ENCODE measurements around the gene OR6S1. TPM values are rescaled to one million over a fixed set of nuclear protein-coding genes. Genes with fewer than 3 reads are reported as not detected.

OR6S1 gene
- total RNA-seq, 1 experiment from 2014 or later, result not detected

DNA sequence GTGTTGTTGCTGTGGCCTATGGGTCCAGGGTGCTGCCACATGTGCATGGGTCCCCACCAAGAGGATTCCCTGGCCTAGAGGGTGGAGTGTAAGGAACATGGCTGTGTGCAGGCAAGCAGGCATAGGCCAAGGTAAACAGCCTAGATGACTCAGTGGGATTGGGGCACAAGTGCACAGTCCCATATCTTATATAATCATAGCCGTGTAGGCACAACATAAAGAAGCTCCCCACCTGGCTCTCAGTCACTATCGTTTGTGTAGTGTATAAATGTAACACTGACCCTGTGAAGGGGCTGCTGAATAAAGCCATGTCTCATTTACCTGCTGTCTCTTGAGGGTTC is 34.6 kb downstream of the OR6S1 start:
- Histone ChIP-seq H3K27me3 (ENCODE audit: control insufficient read depth, insufficient read depth, low read length) (no peaks in the 10 kb centered on the region), H3K4me1 (ENCODE audit: control insufficient read depth, insufficient read depth, low read length) (peaks cover 8% of the 10 kb centered on the region), H3K36me3 (ENCODE audit: control insufficient read depth, insufficient read depth, low read length) (no peaks in the 10 kb centered on the region), H3K4me3 (ENCODE audit: low read depth in 2 of 2, low read length in 2 of 2) (no peak overlapping the region), H3K27ac (ENCODE audit: low read length) (no peak overlapping the region), H3K9me3 (ENCODE audit: control insufficient read depth, insufficient read depth, low read depth, low read length) (no peaks in the 10 kb centered on the region)
- ChIA-PET POLR2A (no interaction called here), CTCF (interaction anchor here (0.8 to 1.0 kb wide), 2 partner anchors 120 to 145 kb away, joined by 3 to 4 read pairs; no protein-coding TSS in a partner anchor)
- BruUV-seq (replicated peaks), result no TSS peak
- intact Hi-C loops (cut with micrococcal nuclease; ENCODE audit: unreplicated experiment) (loop anchor here (5.0 kb wide), 3 partner anchors 75 to 280 kb away; no protein-coding TSS in a partner anchor), in situ Hi-C loops (cut with HindIII; ENCODE audit: low pct_unique_long_range_greater_than_20kb, low sequenced_read_pairs) (no loop called here)
- ATAC-seq (no peak), DNase-seq (ENCODE audit: low read depth, low spot score) (no peak)
- TF ChIP-seq TCF7L2 (IDR thresholded peaks at IDR 0.05; ENCODE audit: low read depth, low read length) (no peak), SIN3A (IDR thresholded peaks at IDR 0.05; ENCODE audit: borderline replicate concordance, insufficient read depth, low read depth, low read length) (no peak), POLR2AphosphoS5 (IDR thresholded peaks at IDR 0.05; ENCODE audit: low read depth, low read length) (no peak)
- TF ChIP-seq, protein P1, sequence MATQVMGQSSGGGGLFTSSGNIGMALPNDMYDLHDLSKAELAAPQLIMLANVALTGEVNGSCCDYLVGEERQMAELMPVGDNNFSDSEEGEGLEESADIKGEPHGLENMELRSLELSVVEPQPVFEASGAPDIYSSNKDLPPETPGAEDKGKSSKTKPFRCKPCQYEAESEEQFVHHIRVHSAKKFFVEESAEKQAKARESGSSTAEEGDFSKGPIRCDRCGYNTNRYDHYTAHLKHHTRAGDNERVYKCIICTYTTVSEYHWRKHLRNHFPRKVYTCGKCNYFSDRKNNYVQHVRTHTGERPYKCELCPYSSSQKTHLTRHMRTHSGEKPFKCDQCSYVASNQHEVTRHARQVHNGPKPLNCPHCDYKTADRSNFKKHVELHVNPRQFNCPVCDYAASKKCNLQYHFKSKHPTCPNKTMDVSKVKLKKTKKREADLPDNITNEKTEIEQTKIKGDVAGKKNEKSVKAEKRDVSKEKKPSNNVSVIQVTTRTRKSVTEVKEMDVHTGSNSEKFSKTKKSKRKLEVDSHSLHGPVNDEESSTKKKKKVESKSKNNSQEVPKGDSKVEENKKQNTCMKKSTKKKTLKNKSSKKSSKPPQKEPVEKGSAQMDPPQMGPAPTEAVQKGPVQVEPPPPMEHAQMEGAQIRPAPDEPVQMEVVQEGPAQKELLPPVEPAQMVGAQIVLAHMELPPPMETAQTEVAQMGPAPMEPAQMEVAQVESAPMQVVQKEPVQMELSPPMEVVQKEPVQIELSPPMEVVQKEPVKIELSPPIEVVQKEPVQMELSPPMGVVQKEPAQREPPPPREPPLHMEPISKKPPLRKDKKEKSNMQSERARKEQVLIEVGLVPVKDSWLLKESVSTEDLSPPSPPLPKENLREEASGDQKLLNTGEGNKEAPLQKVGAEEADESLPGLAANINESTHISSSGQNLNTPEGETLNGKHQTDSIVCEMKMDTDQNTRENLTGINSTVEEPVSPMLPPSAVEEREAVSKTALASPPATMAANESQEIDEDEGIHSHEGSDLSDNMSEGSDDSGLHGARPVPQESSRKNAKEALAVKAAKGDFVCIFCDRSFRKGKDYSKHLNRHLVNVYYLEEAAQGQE (IDR thresholded peaks at IDR 0.05; ENCODE audit: insufficient read depth in 1 of 2, low read depth in 2 of 2, low read length in 1 of 2), result no peak
- TF ChIP-seq, protein P2, sequence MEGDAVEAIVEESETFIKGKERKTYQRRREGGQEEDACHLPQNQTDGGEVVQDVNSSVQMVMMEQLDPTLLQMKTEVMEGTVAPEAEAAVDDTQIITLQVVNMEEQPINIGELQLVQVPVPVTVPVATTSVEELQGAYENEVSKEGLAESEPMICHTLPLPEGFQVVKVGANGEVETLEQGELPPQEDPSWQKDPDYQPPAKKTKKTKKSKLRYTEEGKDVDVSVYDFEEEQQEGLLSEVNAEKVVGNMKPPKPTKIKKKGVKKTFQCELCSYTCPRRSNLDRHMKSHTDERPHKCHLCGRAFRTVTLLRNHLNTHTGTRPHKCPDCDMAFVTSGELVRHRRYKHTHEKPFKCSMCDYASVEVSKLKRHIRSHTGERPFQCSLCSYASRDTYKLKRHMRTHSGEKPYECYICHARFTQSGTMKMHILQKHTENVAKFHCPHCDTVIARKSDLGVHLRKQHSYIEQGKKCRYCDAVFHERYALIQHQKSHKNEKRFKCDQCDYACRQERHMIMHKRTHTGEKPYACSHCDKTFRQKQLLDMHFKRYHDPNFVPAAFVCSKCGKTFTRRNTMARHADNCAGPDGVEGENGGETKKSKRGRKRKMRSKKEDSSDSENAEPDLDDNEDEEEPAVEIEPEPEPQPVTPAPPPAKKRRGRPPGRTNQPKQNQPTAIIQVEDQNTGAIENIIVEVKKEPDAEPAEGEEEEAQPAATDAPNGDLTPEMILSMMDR (IDR thresholded peaks at IDR 0.05), result no peak

DNA sequence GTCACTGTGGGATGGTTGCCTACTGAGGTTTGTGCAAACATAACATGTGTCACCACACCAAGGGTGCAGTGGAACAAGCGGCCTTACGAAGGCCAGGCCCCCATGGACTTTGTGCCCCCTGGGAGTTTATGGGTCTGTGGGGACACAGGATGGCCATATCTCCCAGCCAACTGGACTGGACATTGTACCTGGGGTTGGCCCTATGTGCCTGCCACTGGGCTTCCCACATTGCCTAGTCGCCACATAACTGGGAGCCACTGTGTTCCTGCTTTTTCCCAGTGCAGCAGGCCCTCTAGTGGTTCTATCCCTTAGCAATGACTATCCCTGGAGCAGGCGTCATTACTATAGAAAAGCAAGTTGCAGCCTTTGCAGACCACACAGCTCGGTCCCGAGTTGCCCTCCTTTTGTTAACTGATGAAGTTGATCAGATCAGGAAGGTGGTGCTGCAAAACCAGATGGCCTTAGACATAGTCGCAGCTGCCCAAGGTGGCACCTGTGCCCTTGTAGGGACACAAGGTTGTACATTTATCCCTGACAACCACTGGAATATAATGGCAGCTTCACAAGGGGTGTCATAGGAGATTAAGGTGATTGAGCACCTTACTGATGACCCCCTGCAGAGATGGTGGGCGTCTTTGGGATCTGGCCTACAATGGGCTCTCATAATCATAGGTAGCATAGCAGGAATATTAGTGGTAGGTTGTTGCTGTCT is 35.1 kb downstream of the OR6S1 start:
- no peaks in the 10 kb centered on the region for H3K27me3 ChIP-seq (ENCODE audit: control insufficient read depth, insufficient read depth, low read length)
- intact Hi-C loops (cut with micrococcal nuclease; ENCODE audit: unreplicated experiment) (loop anchor here (5.0 kb wide), 3 partner anchors 74 to 279 kb away; no protein-coding TSS in a partner anchor), in situ Hi-C loops (cut with HindIII; ENCODE audit: low pct_unique_long_range_greater_than_20kb, low sequenced_read_pairs) (no loop called here)
- CTCF ChIA-PET, result interaction anchor here (0.8 to 1.0 kb wide), 2 partner anchors 119 to 145 kb away, joined by 3 to 4 read pairs; no protein-coding TSS in a partner anchor
- H3K9me3 ChIP-seq (ENCODE audit: control insufficient read depth, insufficient read depth, low read depth, low read length), result no peaks in the 10 kb centered on the region
- no peak overlapping the region for H3K4me3 ChIP-seq (ENCODE audit: low read depth in 2 of 2, low read length in 2 of 2)
- H3K4me1 ChIP-seq (ENCODE audit: control insufficient read depth, insufficient read depth, low read length), result peaks cover 8% of the 10 kb centered on the region
- H3K36me3 ChIP-seq (ENCODE audit: control insufficient read depth, insufficient read depth, low read length), result no peaks in the 10 kb centered on the region
- DNase-seq (ENCODE audit: low read depth, low spot score), result no peak
- no peak overlapping the region for H3K27ac ChIP-seq (ENCODE audit: low read length)
- POLR2A ChIA-PET, result no interaction called here
- peak; percentile 49; the same call in 1 of the 2 replicates for ATAC-seq
- TF ChIP-seq TCF7L2 (IDR thresholded peaks at IDR 0.05; ENCODE audit: low read depth, low read length) (no peak), SIN3A (IDR thresholded peaks at IDR 0.05; ENCODE audit: borderline replicate concordance, insufficient read depth, low read depth, low read length) (no peak)
- TF ChIP-seq, protein P2 (IDR thresholded peaks at IDR 0.05), result peak; percentile 77
- TF ChIP-seq, protein P1 (IDR thresholded peaks at IDR 0.05; ENCODE audit: insufficient read depth in 1 of 2, low read depth in 2 of 2, low read length in 1 of 2), result no peak
- no TSS peak for BruUV-seq (replicated peaks)
